ENCODE data around the gene CD81.
A peak's percentile ranks its signal among the peaks of the same experiment; 100 is the strongest.

Gene CD81

DNA sequence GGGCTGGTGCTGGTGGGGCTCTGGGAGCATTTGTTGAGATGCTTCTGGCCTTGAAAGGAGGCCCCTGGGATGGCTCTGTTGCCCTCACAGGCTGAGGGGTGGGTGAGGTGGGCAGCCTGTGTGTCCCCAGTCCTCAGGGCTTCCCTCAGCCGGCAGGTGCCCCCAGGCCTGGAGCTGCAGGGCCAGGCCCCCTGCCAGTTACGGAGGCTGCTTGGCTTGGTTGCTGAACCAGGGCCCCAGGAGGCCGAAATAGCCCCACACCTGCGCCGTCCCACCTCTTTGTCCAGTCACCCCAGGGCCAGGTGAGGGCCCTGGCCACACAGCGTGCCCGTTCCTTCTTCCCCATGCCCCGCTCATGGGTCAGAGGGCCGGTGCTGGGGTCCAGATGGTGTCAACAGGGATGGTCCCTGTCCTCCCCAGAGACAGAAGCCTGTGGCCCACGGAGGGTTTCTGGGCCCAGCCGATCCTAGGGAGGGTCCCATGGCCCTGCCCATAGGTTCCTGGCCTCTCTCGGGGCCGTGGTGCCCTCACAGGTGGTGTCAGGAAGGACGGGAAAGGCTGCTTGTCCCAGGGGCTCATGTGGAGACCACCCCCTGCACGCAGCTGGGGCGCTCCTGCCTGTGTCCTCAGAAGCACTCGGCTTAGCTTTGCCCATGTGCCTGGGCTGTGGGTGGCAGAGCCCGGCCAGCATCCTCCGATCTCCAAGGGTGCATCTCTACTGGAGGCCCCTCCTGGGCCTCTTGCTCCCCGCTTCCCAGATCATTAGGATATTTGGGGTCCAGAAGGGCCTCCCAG is 14.3 kb downstream of the CD81 start:
- no peak for DNase-seq

DNA sequence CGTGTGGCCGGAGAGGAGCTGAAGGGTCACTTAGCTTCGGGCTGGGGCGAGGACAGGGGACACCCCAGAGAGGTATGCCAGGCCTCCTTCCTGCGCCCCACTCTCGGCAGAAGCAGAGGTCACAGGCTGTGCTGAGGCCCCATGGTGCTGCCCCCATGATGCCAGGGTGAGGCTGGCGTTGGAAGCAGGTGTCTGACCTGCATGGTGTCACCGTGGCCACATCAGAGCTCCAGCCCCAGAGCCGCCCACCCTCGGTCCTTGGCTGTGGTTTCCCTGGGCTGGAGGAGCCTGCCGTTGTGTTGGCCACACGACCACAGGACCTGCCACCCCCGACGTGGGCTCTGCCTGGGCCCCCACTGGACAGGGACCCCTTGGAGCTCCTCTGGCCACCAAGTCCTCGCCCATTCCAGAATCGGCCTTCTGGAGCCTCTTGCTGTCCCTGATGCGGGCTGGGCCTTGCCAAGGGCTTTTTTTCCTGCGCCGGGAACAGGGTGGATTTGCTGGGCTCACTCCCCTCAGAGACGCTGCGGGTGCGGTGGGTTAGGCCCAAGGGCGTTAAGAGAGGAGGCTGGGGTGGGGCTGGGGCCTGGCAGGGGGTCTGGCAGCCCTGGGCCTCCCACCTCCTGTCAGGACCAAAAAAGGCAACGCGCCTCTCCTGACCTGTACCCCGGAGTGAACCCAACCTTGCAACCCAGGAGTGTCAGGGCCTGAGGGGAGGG is 15.3 kb downstream of the CD81 start:
- no peak for DNase-seq

DNA sequence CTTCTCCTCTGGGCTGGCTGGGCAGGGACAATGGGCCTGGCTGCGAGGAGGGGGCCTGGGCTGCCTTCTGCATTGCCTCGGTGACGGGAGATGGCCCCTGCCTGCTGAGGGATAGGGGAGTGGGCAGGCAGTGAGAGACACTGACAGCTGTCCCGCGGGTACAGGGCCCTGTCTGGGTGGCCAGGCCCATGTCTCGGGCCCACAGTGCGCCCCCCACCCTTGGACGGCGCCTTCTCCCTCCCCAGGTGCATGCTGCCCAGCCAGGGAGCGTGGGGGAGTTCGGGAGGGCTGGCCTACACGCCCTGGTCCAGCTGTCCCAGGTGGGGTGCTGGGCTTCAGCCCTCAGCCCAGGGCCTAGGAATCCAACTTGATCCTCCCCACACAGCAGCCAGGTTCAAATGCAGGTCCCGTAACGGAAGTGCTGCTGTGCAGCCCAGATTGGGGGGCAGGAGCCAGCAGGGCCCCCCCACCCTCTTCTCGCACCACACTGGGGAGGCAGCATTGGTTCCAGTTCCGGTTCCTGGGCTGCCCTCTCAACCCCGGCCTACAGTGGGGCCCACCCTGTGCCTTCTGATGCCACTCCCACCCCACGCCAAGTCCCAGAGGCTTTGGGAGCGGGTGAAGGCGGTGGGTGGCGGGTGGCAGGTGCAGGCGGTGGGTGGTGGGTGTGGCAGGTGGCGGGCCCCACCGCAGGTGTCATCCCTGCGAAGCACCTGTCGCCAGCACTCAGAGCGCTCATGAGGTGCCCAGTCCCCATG is 16.2 kb downstream of the CD81 start:
- no peak for DNase-seq

DNA sequence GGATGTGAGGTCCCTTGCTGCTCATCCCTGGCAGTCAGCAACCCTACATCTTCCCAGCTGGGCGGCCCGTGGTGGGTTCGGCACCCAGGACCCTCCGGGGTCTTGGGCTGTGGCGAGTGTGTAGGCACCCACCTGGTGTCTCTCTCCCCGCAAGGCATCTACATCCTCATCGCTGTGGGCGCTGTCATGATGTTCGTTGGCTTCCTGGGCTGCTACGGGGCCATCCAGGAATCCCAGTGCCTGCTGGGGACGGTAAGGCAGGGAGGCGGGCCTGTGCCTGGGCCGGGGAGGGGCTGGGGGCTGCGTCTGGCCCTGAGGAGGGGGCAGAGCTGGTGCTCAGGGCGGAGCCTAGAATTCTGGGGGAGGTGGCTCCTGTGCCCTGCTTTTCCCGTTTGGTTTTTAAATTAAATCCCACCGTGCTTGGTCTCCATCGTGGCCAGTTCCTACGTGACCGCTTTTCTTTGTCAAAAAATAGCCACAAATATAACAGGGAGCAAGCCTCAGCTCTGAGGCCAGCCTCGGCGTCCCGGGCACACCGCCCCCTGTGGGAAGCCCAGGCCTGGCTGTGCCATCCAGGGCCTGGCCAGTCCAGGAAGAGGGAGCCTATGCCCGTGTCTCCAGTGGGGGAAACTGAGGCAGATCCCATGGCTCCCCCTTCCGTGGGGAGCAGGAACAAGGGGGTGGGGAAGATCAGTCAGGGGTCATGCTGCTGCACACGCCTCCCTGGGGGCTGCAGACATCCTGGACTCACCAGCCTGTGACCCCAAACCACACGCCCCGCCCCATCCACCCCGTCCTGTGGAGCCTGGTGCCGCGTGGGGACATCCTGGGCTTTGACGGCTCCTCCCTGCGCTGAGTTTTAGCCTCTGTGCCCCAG is 17.1 kb downstream of the CD81 start:
- DNase-seq: no peak

DNA sequence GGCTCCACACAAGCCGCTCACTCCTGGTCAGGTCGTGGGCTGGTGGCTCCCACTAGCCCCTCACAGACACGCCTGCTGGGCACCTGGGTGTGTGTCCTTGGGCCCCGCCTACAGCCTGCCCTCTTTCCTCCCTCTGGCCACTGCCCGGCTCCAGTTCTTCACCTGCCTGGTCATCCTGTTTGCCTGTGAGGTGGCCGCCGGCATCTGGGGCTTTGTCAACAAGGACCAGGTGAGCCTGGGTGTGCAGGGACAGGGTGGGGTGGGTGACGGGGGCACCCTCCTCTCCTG is 17.7 kb downstream of the CD81 start:
- no peak for DNase-seq

DNA sequence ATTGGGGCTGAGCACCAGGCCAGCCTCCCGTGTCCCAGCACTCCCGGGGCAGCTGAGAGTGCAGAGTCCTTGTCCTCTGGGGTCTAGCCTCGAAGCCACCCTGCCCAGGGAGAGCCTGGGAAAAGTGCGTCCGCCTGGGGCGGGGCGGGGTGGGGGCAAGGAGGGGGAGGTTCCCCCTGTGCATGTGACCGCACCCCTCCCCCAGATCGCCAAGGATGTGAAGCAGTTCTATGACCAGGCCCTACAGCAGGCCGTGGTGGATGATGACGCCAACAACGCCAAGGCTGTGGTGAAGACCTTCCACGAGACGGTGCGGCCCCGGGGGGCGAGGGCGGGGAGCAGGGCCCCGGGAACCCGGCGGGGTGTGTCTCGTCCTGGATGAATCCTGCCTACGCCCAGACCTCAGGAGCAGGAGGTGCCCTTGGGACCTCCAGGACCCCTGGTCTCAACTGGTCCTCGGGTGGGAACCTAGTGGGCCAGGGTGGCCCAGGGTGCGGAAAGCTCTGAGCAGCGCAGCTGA is 18.2 kb downstream of the CD81 start:
- no peak for DNase-seq

DNA sequence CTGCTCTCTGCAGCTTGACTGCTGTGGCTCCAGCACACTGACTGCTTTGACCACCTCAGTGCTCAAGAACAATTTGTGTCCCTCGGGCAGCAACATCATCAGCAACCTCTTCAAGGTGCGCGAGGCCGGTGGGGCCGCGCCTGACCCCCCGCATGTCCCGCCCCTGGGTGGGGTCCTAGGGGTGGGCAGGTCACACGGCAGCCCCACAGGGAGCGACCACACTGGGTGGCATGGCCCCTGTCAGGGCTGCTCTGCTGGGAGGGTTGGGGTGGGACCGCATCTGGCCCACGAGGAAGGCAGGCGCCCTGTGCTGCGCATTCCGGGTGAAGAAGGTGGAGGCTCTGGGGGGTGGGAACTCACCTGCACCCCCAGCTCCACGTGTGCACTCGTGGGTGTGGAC is 18.7 kb downstream of the CD81 start:
- no peak for DNase-seq

DNA sequence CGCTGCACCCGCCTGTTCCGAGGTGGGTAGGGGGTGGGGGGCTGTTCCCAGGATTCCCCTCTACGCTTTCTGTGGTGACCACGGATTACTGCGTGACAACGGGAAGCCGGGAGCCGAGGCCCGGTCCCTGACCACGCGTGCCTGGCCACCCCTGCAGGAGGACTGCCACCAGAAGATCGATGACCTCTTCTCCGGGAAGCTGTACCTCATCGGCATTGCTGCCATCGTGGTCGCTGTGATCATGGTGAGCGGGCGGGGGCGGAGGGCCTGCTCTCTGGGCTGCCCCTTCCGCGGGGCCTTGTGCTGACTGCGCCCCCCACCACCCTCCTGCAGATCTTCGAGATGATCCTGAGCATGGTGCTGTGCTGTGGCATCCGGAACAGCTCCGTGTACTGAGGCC is 19.4 kb downstream of the CD81 start:
- DNase-seq: no peak

DNA sequence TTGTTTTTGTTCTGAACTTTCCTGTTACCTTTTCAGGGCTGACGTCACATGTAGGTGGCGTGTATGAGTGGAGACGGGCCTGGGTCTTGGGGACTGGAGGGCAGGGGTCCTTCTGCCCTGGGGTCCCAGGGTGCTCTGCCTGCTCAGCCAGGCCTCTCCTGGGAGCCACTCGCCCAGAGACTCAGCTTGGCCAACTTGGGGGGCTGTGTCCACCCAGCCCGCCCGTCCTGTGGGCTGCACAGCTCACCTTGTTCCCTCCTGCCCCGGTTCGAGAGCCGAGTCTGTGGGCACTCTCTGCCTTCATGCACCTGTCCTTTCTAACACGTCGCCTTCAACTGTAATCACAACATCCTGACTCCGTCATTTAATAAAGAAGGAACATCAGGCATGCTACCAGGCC is 19.9 kb downstream of the CD81 start:
- no peak for DNase-seq

DNA sequence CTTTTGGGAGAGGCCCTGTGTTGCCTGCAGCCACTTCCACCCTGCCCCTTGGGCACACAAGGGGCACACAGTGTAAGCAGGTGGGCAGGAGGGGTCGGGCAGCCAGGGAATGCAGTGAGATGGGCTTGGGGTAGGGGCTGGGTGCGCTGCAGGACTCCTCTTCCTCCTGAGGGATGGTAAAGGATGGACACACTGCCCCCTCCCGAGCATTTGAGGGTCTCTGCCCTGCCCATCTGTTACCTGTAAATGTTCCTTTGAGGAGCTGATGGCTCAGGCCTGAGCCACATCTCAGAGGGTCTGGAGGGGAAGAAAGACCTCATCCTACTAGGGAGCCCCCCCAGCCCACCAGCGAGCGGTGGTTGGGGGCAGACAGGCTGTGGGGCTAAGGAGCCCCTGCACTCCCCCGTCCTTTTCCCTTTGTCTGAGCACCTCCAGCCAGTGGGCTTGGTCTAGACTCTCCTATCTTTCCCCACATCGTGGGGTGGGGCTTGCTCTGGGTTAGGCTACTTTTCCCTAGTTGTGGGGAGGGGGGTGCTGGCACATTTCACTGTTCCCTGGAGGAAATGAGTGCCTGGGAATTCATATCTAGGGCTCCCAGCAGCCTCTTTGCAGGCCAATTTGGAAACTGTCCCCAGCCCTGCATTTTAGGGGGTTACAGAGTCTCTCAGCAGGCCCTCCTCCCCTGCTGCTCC is 21.7 kb downstream of the CD81 start:
- DNase-seq: no peak

DNA sequence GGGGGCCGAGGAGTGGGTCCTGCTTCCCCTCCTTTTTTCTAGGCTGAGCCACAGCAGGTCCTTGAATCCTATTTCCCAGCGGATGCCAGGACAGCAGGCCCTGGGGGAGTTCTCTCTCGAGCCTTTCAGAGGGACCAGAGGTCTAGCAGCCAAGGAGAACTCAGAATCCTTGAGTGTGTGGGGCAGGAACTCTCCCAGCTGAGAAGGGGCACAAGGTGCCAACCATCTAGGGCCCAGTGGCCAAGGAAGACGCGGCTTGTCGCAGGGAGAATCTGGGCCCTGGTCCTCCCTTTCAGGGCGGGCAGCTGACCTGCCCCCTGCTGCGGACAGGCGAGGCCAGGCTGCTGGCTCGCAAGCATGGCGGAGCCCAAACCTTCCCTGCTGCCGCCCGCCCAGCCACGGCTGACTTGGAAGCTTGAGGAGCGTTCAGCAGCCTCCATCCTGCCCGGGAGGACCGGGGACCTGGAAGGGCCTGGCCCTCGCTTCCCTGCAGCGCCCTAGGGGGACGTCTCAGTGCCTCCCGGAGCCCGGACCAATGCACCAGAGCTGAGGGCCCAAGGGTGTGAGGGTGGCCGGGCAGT is 22.5 kb downstream of the CD81 start:
- no peak for DNase-seq

DNA sequence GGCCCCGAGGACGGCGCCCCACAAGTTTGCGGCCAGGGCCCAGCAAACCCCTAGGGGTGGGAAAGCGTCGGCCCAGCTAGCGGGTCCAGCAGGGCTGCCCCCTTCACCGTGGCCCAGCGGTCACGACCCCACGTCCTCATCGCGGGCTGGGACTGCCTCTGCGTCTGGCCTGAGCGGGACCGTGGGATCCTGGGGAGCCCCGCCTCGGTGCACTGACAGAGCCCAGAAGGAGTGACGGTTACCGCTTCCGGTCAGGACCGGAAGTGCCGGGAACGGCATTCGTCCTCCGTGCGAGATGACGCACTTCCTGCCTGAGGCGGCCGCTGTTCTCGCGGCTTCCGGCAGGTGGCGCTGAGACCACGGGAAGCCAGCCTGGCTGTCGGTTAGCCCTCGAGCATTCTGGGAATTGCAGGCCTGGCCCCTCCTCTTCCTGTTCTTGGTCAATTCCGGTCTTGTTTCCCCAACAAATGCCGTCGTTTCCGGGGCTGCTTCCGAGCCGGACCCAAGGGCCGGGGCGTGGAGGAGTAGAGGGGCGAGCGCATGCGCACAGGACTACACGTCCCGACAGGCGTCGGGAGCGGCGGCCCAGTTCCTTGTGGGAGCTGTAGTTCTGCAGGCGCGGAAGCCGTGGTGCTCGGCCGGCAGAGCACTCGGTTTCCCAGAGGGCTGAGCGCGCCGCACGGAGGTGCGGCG is 23.1 kb downstream of the CD81 start, which contains the start of gene TSSC4:
TSS of gene TSSC4 (plus strand) at position 682 of the 693 bp plus-strand sequence. CDS start 1,884 bp downstream, outside the sequence.
- DNase-seq: peak; percentile 100

DNA sequence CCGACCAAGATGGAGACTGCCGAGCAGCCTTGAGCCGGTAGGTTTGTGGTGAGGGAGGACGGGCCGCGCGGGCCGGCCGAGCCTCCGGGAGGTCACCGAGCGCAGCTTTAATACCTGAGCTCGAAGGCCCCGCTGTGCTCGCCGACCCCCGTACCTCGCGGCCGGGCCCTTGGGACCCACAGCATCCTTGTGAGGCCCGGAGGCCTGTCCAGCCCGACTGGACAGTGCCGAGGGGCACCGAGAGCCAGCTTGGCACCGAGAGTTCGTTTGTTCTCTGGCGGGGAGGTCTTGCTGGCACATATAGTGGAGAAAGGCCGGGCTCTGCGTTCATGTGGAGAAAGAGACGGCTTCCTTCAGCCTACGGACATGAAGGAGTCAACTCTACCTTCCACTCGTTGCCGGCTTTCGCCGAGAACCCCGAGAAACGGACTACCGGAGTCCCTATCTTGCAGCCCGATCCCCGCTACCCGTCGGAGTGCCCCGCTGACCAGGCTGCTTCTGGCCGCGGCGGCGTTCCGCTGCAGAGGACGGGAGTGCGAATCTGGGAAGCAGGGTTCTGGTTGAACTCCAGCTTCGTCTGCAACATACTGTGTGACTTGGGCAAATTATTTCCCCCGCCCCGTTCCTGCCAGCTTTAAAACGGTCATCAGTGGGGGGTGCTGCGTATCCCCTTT is 23.8 kb downstream of the CD81 start:
- no peak for DNase-seq

DNA sequence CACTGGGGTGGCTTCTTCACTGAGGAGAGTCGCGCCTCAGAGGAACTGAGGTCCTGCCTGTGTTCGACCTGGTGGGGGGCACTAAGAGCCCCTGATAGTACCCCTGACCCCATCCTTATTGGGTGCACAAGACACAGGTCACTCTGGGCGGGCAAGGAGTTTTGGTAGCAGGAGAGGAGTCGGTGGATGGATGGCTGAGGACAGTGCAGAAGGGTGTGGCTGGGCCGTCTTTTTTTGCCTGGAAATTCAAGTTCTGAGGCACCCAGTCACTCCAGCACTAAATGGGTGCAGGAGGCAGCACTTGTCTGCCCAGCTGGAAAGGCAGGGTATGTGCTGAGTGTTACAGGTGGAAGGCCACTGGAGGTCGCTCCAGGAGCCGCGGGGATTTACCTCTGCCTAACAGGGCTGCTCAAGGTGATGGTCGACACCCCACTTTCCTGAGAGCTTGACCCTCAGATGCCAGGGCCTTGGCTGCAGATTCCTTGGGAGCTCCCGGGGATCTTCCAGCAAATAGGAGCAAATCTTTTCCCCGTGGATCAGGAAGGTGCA is 24.4 kb downstream of the CD81 start:
- DNase-seq: no peak

DNA sequence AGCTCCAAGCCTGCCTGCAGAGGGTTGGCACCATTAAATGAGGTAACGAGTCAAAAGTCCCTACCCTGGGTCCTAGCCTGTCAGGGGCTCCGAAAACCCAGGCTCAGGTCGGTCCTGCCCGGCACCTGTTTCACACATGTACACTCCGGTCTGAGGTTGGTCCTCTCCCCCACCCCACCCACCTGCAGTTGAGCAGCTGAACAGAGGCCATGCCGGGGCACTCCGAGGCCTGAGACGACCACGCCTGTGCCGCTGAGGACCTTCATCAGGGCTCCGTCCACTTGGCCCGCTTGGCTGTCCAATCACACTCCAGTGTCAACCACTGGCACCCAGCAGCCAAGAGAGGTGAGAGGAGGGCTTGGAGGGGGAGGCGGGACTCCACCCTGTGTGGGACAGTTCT is 25.0 kb downstream of the CD81 start:
- DNase-seq: no peak

DNA sequence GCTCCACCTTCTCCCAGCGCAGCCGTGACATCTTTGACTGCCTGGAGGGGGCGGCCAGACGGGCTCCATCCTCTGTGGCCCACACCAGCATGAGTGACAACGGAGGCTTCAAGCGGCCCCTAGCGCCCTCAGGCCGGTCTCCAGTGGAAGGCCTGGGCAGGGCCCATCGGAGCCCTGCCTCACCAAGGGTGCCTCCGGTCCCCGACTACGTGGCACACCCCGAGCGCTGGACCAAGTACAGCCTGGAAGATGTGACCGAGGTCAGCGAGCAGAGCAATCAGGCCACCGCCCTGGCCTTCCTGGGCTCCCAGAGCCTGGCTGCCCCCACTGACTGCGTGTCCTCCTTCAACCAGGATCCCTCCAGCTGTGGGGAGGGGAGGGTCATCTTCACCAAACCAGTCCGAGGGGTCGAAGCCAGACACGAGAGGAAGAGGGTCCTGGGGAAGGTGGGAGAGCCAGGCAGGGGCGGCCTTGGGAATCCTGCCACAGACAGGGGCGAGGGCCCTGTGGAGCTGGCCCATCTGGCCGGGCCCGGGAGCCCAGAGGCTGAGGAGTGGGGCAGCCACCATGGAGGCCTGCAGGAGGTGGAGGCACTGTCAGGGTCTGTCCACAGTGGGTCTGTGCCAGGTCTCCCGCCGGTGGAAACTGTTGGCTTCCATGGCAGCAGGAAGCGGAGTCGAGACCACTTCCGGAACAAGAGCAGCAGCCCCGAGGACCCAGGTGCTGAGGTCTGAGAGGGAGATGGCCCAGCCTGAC is 26.0 kb downstream of the CD81 start:
- DNase-seq: no peak

DNA sequence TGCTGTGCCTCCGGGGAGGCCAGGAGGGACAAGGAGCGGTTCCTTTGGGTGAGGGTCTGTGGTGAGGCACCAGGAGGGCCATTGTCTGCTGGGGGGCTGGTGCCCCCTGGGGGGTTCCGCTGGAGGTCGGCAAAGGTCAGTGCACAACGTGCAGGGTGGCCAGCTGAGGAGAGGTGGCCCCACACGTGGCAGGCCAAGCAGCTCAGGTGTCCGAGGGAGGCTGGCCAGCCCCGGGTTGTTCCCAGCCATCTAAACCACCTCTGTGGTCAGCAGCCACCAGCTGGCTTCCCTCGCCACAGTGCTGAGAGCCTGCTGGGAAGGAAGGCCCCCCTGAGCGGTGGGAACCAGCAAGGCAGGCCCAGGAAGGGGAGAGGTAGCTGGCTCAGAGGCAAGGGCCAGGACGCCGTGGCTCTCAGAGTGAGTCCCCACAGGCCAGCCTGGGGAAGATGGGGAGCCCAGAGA is 27.7 kb downstream of the CD81 start:
- no peak for DNase-seq

DNA sequence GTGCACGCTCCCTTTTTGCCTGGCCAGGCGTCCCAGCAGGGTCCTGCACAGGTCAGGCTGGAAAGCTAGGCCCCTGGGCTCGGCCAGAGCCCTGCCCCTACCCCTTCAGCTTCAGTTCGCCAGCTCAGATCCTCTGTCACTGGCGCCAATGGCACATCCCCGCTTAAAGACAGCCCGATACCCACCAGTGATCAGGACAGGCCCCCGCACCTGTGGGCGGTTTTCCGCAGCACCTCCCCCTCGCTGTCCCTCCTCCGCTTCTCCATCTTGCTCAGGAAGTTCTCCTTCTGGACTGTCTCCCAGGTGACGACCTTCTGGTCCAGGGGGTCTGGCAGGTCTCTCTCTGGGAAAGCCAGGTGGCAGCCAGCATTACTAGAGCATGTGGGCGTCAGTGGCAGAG is 29.3 kb downstream of the CD81 start:
- DNase-seq: no peak

DNA sequence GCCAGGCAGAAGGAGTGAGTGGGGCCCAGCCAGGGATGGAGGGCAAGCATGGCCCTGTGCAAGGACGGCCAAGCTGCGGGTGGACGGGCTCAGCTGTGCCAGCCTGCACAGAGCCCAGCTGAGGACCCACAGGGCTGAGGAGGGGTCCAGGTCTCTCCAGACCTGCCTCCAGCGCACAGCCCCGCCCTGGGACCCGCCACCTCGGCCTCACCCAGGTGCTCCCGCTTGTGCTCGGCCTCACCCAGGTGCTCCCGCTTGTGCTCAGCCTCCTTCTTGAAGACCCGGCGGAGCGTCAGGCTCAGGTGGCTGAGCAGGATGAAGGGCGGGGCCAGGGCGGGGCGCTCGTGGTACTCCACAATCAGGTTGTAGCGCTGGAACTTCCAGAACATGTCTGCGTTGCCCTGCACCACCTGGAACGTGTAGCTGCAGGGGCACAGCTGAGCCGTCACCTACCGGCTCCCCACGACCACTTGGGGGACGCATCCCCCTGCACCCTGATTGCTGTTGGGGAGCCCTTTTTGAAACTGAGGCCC is 29.8 kb downstream of the CD81 start:
- DNase-seq: no peak
